IPS-NIHi11 (cell line): ENCODE results near the gene CC2D2A.
"Not testable (repeated sequence)": the region's sequence is repeated elsewhere in the genome, so short reads cannot be mapped to it uniquely, and the experiment has no call there.

ENCODE experiments used
- DNase-seq: peaks from one replicate; pipeline ENCODE4 v3.0.0; 2012; ENCODE audit warnings: mixed read lengths, low spot score

CC2D2A gene

GRCh38 chr4:15557786-15558550 is 88.3 kb downstream of the CC2D2A start:
- no peak for DNase-seq

GRCh38 chr4:15558561-15558960 is 88.9 kb downstream of the CC2D2A start:
- DNase-seq: no peak

GRCh38 chr4:15562114-15562513 is 92.4 kb downstream of the CC2D2A start:
- DNase-seq: no peak

GRCh38 chr4:15562623-15563022 is 92.9 kb downstream of the CC2D2A start:
- DNase-seq: no peak

- peak; percentile 11 for DNase-seq
Observed at GRCh38 chr4:15563871-15564270, 94.2 kb downstream of the CC2D2A start.

- no peak for DNase-seq
Observed at GRCh38 chr4:15568821-15569220, 99.1 kb downstream of the CC2D2A start.

GRCh38 chr4:15569746-15570145 is 100.1 kb downstream of the CC2D2A start:
- no peak for DNase-seq

- DNase-seq: no peak
Observed at GRCh38 chr4:15575966-15576365, 106.3 kb downstream of the CC2D2A start.

- DNase-seq: no peak
Observed at GRCh38 chr4:15577508-15577907, 107.8 kb downstream of the CC2D2A start.

- no peak for DNase-seq
Observed at GRCh38 chr4:15584785-15585184, 115.1 kb downstream of the CC2D2A start.

GRCh38 chr4:15585331-15585730 is 115.6 kb downstream of the CC2D2A start:
- no peak for DNase-seq

GRCh38 chr4:15586066-15586465 is 116.4 kb downstream of the CC2D2A start:
- no peak for DNase-seq

GRCh38 chr4:15587649-15588048 is 118.0 kb downstream of the CC2D2A start:
- DNase-seq: no peak

- no peak for DNase-seq
Observed at GRCh38 chr4:15592799-15593198, 123.1 kb downstream of the CC2D2A start.

GRCh38 chr4:15598644-15599043 is 129.0 kb downstream of the CC2D2A start:
- no peak for DNase-seq

- DNase-seq: no peak
Observed at GRCh38 chr4:15600176-15600575, 130.5 kb downstream of the CC2D2A start.

- DNase-seq: no peak
Observed at GRCh38 chr4:15601862-15602261, 132.2 kb downstream of the CC2D2A start.

GRCh38 chr4:15605537-15605936 is 135.9 kb downstream of the CC2D2A start:
- DNase-seq: no peak

- DNase-seq: no peak
Observed at GRCh38 chr4:15610855-15611254, 141.2 kb downstream of the CC2D2A start.

- DNase-seq: no peak
Observed at GRCh38 chr4:15612136-15612535, 142.5 kb downstream of the CC2D2A start.

- not testable (repeated sequence) for DNase-seq
Observed at GRCh38 chr4:15614891-15615290, 145.2 kb downstream of the CC2D2A start.

GRCh38 chr4:15617407-15617806 is 147.7 kb downstream of the CC2D2A start:
- not testable (repeated sequence) for DNase-seq

GRCh38 chr4:15636818-15637217 is 167.1 kb downstream of the CC2D2A start:
- no peak for DNase-seq

- DNase-seq: no peak
Observed at GRCh38 chr4:15638418-15638817, 168.7 kb downstream of the CC2D2A start.
